GM19438 (cell line): ENCODE measurements around the gene MKLN1.
"Not testable (repeated sequence)": the region's sequence is repeated elsewhere in the genome, so short reads cannot be mapped to it uniquely, and the experiment has no call there.

Source experiments
- ATAC-seq: cut with Tn5 transposase; IDR thresholded peaks from one replicate; pipeline ENCODE4 v1.9.1; 2021; ENCODE audit warnings: low read depth; ENCODE audit not compliant: unreplicated experiment

MKLN1 gene

GRCh38 chr7:131495669-131496498 lies 168.2 kb downstream of the MKLN1 start:
- ATAC-seq: no peak

DNA sequence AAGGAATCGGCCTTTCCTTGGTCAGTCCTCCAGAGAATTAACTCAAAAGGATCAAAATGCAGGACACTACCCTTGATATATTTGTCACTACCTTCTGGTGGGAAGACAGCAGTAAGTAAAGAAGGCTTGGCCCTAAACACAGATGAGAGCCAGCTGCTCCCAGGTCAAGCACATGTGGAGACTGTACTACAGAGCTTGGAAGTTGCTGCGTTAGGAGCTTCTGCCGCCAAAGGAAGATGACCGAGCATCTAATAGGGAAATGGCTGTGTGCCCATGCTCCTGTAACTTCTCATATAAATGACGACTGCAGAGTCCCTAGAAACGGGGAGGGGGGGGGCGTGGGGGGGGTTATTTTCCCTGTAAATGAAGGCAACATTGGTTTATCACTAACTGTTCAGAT lies 169.8 kb downstream of the MKLN1 start:
- ATAC-seq: no peak

- no peak for ATAC-seq
These were observed 170.7 kb downstream of the MKLN1 start for GRCh38 chr7:131498237-131498885.

DNA sequence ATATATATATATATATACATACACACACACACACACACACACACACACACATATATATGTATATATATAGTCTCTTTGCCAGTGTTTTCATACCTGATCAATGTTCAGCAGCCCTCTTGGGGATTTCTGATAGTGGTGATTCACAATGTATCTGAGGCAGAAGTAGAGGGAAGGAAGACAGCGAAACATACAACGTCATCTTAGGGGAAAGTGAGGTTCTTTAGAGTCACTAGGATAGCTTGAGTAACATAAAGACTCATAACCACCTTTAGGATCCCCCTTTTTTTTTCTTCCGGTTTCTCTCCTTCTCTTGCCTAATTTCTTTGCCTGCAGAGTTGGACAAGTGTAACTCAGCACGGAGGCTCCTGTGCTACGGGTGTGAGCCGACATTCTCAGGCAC lies 172.1 kb downstream of the MKLN1 start:
- ATAC-seq: no peak

DNA sequence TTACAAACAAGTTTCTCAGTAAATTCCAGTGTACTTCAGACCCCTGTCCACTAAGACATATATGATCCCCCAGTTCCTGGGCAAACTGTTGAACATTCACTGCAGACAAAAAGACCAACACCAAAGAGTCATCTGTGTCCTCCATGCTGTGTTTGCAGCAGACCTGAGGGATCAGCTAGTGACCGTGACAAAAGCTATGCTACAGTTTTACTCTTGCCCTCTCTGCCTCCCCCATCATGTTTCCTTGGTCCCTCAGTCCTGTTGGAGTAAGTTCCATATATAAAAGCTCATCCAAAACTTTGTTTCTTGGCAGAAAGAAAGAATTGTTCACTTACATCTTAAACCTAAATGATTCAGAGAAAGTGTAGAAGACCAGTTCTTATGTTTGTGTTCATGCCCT lies 172.7 kb downstream of the MKLN1 start:
- no peak for ATAC-seq

GRCh38 chr7:131501422-131501821 lies 173.7 kb downstream of the MKLN1 start:
- ATAC-seq: peak; percentile 91

- ATAC-seq: no peak
These were observed 174.4 kb downstream of the MKLN1 start for GRCh38 chr7:131501930-131502685.

- no peak for ATAC-seq
These were observed 175.3 kb downstream of the MKLN1 start for GRCh38 chr7:131502810-131503508.

DNA sequence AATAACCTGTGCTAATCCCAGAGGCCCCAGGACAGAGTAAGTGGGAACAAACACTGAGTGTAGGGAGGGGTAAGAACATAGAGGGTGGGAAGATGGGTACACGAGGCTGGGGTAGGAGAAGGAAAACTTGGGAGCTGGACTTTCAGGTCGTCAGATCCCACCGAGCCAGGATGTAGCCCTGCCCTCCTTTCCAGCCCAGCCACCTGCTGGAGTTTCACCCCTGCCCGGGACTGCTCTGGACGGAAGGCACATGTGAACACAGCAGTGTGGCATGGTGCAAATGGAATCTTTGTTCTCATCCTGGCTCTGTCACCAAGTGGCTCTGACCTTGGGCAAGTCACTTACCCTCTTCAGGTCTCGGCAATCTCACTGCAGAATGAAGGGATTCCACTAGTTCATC lies 176.0 kb downstream of the MKLN1 start:
- ATAC-seq: no peak

DNA sequence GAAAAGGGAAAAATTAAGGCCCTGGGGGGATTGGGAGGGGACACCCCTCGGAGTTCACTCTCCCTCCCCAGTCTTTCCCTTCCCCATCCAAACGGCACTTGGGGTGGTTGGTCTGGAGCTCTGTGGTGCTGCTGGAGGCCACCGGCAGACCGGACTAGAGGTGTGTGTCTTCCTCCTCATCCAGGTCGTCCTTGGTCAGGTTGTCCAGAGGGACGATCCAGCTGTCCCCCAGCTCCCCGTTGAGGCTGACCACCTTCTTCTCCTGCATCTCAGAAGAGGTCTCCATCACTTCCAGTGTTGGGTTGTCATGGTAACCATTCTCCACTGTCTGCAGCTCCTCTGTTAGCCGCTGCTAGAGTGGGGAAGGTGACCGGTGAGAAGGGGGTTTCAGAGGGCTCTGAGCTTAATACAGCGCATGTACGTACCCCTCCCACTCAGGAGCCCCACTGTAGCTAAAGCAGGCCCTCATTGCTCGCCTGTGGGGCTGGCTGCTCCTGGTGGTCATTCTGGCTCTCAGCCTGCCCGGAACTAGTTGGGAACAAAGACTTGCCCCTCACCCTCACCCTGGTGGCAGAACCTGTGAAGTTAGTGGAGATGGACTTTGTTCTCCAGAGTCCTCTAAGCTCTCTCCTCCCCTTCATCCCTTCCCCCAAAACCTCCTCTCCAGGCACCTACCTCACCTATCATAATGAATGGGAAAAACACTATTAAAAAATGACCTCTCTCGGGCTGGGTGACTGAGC lies 176.7 kb downstream of the MKLN1 start:
- ATAC-seq: no peak

- ATAC-seq: not testable (repeated sequence)
These were observed 177.5 kb downstream of the MKLN1 start for GRCh38 chr7:131505037-131505620.

DNA sequence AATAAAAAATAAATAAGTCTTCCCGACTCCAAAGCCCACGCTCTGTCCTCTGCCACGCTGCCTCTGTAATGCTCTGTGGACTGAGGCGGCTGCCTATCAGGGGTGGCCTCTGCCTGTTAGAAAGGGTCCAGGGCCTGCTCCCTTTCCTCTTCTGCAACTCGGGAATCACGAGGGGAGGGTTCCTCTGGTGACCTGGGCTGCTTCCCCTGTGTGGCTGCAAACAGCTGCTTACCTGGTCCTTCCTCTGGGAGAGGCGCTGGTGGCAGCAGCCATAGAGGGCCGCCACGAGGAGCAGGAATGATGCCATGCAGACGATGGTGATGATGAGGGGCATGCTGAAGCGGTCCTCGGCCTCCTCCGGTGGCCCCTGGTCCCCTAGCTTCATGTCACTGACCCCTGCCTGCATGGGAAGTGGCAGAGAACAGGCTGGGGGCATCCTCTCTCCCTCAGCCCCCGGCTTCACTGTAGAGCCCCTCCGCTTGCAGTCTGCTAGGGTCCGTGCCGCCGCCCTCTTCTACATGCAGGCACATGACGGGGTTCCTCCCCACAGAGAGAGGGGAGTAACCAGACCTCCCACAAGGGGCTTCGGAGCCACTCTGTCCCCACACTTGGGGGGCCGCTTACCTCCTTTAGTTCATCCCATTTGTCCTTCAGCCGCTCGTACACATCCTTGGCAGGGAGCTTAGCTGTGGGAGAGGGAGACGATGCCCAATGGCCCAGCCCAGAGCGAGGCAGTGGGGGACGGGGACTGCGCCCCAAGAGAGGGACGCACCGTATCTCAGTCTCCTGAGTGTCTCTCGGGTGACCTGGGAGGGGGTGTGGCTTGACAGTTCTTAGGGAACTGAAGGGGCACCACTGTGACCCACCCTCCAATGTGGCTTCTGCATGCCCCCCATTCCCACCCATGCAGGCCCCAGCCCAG lies 178.2 kb downstream of the MKLN1 start:
- no peak for ATAC-seq

GRCh38 chr7:131506597-131506996 lies 178.9 kb downstream of the MKLN1 start:
- no peak for ATAC-seq

DNA sequence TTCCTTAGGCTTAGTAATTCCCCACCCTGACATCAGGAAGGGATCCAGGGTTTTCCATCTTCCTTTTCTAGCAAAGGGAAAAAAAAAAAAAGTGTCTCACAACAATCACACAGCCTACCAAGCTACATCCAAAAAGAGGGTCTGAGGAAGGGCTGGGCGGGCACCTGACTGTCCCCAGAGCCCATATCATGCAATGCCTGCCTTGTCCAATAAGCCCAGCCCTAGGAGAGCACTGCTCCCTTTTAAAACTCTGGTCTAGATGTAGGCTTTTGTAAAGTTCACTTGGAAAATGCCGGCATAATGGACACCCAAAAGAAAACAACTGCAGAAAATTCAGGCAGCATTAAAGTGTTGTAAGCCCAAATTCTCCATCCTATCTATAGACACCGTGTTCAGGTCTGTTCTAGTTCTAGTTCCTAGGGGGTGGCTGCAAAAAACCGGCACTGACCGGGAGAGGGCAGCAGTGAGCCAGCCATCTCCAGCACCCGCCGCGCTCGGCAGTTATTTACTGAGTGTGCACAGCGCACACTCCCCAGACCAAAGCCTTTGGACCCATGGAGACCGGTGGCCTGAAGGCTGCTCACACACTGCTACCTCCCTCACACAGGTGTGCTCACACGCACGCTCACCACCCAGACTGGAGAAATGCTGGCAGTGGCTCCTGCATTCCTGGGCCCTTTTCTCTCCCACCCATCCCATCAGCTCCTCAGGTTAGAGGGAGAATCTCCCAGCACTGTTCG lies 180.1 kb downstream of the MKLN1 start:
- ATAC-seq: peak; percentile 81

DNA sequence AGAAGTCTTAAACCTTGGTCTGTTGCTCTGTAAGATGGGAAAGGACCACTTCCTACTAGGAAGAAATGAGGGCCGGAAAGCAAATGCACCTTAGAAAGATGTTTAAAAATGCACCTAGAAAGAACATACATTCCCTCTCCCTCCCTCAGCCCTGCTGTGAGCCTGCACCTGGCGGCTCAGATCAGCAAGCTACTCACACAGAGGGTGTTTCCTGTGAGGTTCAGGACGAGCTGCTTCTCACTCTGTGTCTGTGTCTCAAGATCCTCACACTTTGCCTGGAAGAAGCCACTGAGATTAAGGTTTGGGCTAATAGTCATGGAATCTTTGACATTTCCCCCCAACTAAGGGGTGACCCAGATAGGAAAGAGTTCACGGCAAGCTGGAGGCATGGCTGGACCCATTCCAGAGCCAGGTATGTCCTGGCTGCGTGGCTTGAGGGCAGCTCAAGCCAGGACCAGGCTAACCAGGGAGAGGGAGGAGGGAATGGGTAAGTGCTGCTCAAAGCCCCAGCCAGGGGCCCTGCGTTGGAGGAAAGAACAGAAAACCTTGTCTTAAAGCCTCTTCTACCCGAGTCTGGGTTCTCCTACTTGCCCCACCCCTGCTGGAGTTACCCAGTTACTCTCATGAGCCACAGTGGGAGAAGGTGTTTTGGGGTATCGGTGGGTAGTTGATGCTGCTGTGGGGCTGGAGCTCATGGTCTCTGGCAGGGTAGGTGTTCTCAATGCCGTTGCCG lies 181.2 kb downstream of the MKLN1 start:
- ATAC-seq: no peak

- ATAC-seq: no peak
These were observed 182.1 kb downstream of the MKLN1 start for GRCh38 chr7:131509781-131510180.

GRCh38 chr7:131511071-131511470 lies 183.4 kb downstream of the MKLN1 start:
- no peak for ATAC-seq
